Parathyroid adenoma (tissue), 2 donors: ENCODE results near the gene UNC80.

Experiments
- H2AFZ ChIP-seq: fragments of 300-600 bp; sonication (generic); one replicate; pipeline ENCODE4 v1.7.0; 2017; ENCODE audit warnings: antibody characterized with exemption, mild to moderate bottlenecking
- H3K27ac ChIP-seq: fragments of 300-600 bp; sonication (generic); one replicate; pipeline ENCODE4 v1.7.0; 2017
- H3K27me3 ChIP-seq: fragments of 300-600 bp; sonication (generic); one replicate; pipeline ENCODE4 v1.7.0; 2017; ENCODE audit warnings: low read length; ENCODE audit not compliant: control insufficient read depth, insufficient read depth
- H3K36me3 ChIP-seq: fragments of 300-600 bp; sonication (generic); one replicate; pipeline ENCODE4 v1.7.0; 2017; ENCODE audit warnings: low read length; ENCODE audit not compliant: control insufficient read depth, insufficient read depth
- H3K4me1 ChIP-seq: fragments of 300-600 bp; sonication (generic); one replicate; pipeline ENCODE4 v1.7.0; 2017; ENCODE audit warnings: control low read depth
- H3K4me2 ChIP-seq: fragments of 300-600 bp; sonication (generic); one replicate; pipeline ENCODE4 v1.7.0; 2017; ENCODE audit warnings: low read length
- H3K4me3 ChIP-seq: fragments of 300-600 bp; sonication (generic); one replicate; pipeline ENCODE4 v1.7.0; 2017; ENCODE audit warnings: low read depth, low read length
- H3K79me2 ChIP-seq: fragments of 300-600 bp; sonication (generic); one replicate; pipeline ENCODE4 v1.7.0; 2017; ENCODE audit warnings: control low read depth
- H3K9ac ChIP-seq: fragments of 300-600 bp; sonication (generic); one replicate; pipeline ENCODE4 v1.7.0; 2017; ENCODE audit warnings: mild to moderate bottlenecking
- H3K9me3 ChIP-seq: fragments of 300-600 bp; sonication (generic); one replicate; pipeline ENCODE4 v1.7.0; 2017; ENCODE audit warnings: low read length; ENCODE audit not compliant: control insufficient read depth
- TF ChIP-seq, protein P1 (sequence below): fragments of 300-600 bp; sonication (generic); IDR thresholded peaks from one replicate; pipeline ENCODE4 v1.7.0; 2017; ENCODE audit warnings: antibody characterized with exemption, mild to moderate bottlenecking
- donor health status: primary hyperparathyroidism.

The UNC80 gene

DNA sequence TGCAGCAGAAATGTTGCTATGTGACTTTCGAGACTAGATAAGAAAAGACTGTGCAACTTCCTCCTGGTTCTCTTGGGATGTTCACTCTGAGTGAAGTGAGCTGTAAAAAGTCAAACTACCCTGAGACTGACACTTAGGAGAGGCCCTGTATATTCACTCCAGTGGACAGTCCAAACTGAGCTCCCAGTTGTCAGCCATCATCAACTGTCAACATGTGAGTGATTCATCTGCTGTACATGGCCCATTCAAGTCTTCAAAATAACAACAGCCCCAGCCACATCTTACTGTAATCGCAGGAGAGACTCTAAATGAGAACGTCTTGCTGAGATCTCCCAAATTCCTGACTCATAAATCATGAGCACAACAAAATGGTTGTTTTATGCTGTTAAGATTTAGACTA is 8.5 kb upstream of the UNC80 start:
- H3K27ac ChIP-seq: no peak overlapping the region
- no peaks in the 10 kb centered on the region for H3K4me1 ChIP-seq
- H2AFZ ChIP-seq: no peak overlapping the region
- no peak overlapping the region for H3K4me2 ChIP-seq
- no peak overlapping the region for H3K9ac ChIP-seq
- TF ChIP-seq, protein P1, sequence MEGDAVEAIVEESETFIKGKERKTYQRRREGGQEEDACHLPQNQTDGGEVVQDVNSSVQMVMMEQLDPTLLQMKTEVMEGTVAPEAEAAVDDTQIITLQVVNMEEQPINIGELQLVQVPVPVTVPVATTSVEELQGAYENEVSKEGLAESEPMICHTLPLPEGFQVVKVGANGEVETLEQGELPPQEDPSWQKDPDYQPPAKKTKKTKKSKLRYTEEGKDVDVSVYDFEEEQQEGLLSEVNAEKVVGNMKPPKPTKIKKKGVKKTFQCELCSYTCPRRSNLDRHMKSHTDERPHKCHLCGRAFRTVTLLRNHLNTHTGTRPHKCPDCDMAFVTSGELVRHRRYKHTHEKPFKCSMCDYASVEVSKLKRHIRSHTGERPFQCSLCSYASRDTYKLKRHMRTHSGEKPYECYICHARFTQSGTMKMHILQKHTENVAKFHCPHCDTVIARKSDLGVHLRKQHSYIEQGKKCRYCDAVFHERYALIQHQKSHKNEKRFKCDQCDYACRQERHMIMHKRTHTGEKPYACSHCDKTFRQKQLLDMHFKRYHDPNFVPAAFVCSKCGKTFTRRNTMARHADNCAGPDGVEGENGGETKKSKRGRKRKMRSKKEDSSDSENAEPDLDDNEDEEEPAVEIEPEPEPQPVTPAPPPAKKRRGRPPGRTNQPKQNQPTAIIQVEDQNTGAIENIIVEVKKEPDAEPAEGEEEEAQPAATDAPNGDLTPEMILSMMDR: no peak
- H3K4me3 ChIP-seq: no peak overlapping the region
- no peaks in the 10 kb centered on the region for H3K27me3 ChIP-seq
- no peaks in the 10 kb centered on the region for H3K79me2 ChIP-seq
- no peaks in the 10 kb centered on the region for H3K36me3 ChIP-seq
- H3K9me3 ChIP-seq: no peaks in the 10 kb centered on the region

DNA sequence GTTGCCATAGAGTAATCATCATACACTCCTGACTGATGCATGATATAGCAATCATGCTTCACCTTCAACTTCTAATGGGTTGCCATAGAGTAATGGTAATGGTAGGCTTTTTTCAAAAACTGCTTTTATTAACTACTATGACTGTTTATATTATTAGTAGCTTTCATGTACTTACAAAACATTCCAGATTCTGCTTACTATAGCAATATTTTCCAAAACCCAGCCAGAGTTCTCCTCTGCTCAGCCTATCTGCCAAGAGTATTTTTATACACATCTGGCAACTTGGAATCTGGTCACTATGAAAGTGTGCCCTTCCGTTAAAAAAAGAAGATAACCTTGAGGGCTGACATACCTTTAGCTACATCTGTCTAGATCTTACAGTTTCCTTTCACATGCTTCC is 5.0 kb upstream of the UNC80 start:
- TF ChIP-seq, protein P1: no peak
- no peak overlapping the region for H3K27ac ChIP-seq
- peaks cover 3% of the 10 kb centered on the region for H3K27me3 ChIP-seq
- no peak overlapping the region for H3K4me2 ChIP-seq
- no peak overlapping the region for H2AFZ ChIP-seq
- H3K9me3 ChIP-seq: no peaks in the 10 kb centered on the region
- H3K36me3 ChIP-seq: no peaks in the 10 kb centered on the region
- H3K4me1 ChIP-seq: no peaks in the 10 kb centered on the region
- H3K4me3 ChIP-seq: no peak overlapping the region
- H3K9ac ChIP-seq: no peak overlapping the region
- H3K79me2 ChIP-seq: no peaks in the 10 kb centered on the region

DNA sequence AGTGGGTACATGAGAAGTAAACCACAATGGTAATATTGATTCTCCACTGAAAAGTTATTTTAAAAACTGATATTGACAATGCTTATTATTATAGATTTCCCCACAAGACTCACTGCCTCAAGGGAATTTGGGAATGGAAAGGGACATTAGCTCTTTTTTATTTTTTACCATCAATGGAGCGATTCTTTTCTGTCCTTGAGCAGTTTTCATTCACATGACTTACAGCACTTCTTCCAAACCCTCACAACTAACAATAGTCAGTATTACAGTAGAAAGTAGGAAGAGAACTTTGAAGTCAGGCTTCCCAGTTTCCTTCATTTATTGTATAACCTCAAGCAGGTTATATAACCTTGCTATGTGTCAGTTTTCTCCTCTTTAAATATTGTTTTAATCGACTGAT is 4.3 kb upstream of the UNC80 start:
- Histone ChIP-seq H3K4me3 (no peak overlapping the region), H3K9me3 (no peaks in the 10 kb centered on the region), H2AFZ (no peak overlapping the region), H3K27ac (no peak overlapping the region), H3K9ac (no peak overlapping the region), H3K79me2 (no peaks in the 10 kb centered on the region), H3K36me3 (no peaks in the 10 kb centered on the region), H3K27me3 (peaks cover 3% of the 10 kb centered on the region), H3K4me1 (no peaks in the 10 kb centered on the region), H3K4me2 (no peak overlapping the region)
- TF ChIP-seq, protein P1: no peak

DNA sequence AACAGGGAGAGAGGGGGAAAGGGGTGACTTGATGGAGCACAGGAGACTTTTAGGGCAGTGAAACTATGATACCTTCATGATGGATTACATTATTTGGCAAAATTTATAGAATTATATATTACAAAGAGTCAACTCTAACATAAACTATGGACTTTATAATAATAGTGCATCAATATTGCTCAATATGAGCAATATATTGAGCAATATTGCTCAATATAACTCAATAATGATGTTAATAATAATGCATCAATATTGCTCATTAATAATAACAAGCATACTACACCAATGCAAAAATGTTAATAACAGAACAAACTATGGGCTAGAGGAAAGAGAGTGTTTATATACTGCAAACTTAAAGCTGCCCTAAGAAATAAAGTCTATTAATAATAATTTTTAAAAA is 3.1 kb upstream of the UNC80 start:
- TF ChIP-seq, protein P1: no peak
- H2AFZ ChIP-seq: no peak overlapping the region
- H3K79me2 ChIP-seq: no peaks in the 10 kb centered on the region
- H3K4me2 ChIP-seq: no peak overlapping the region
- H3K27ac ChIP-seq: no peak overlapping the region
- H3K9me3 ChIP-seq: no peaks in the 10 kb centered on the region
- H3K36me3 ChIP-seq: no peaks in the 10 kb centered on the region
- H3K9ac ChIP-seq: no peak overlapping the region
- H3K4me1 ChIP-seq: no peaks in the 10 kb centered on the region
- H3K27me3 ChIP-seq: peaks cover 3% of the 10 kb centered on the region
- H3K4me3 ChIP-seq: no peak overlapping the region

DNA sequence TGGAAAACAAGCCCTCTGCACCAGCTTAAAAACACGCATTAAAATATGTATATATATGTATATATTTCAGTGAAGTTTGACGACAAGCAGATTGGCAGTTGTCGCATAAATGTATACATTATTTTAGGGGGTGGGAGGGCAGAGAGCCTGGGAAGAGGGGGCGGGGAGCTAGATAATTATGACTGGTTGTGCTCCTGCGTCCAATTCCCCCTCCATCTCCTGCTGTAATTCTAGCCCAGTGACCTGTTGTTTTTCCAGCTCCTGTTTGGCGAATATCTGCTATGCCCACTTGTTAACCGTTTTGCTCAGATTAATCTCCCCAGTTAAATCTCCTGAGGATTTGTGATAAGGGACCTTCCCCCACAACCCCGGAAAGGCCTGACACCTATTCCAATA is 656 bp downstream of the UNC80 start:
- no peak overlapping the region for H3K4me3 ChIP-seq

More for the DNA sequence above, 656 bp downstream of the UNC80 start:
- H3K9ac ChIP-seq: no peak overlapping the region
- H3K27me3 ChIP-seq: peaks cover 3% of the 10 kb centered on the region
- H3K4me2 ChIP-seq: no peak overlapping the region
- H3K9me3 ChIP-seq: no peaks in the 10 kb centered on the region
- TF ChIP-seq, protein P1: no peak
- no peaks in the 10 kb centered on the region for H3K79me2 ChIP-seq
- no peak overlapping the region for H3K27ac ChIP-seq
- no peaks in the 10 kb centered on the region for H3K4me1 ChIP-seq
- H3K36me3 ChIP-seq: no peaks in the 10 kb centered on the region
- H2AFZ ChIP-seq: peak overlapping the region; percentile 94
